Muscle of leg (tissue), 11 donors: ENCODE data around the gene PTDSS2. TPM values are rescaled to one million over a fixed set of nuclear protein-coding genes. Genes with fewer than 3 reads are reported as not detected.
A peak's percentile ranks its signal among the peaks of the same experiment; 100 is the strongest.

Source experiments
- DNase-seq: peaks from one replicate; pipeline ENCODE4 v3.0.0; 2013
- H3K27ac ChIP-seq: one replicate; pipeline ENCODE4 v1.5.1; 2013; ENCODE audit warnings: mild to moderate bottlenecking, low read length, control low read depth
- H3K27me3 ChIP-seq: one replicate; pipeline ENCODE4 v1.6.1; 2013; ENCODE audit warnings: low read length; ENCODE audit not compliant: control insufficient read depth, insufficient read depth
- H3K36me3 ChIP-seq: one replicate; pipeline ENCODE4 v1.6.1; 2013; ENCODE audit warnings: low read length; ENCODE audit not compliant: control insufficient read depth, insufficient read depth
- H3K4me1 ChIP-seq: one replicate; pipeline ENCODE4 v1.6.1; 2013; ENCODE audit warnings: low read length; ENCODE audit not compliant: control insufficient read depth, insufficient read depth
- H3K4me3 ChIP-seq: one replicate; pipeline ENCODE4 v1.5.1; 2013; ENCODE audit warnings: low read length, control low read depth
- H3K9me3 ChIP-seq: replicated peaks from 2 replicates; pipeline ENCODE4 v1.6.1; 2013; ENCODE audit warnings: low read depth, low read length; ENCODE audit not compliant: control insufficient read depth
- WGBS: methylation state at CpG from one replicate; pipeline ENCODE4 v1.1.5; 2013; ENCODE audit warnings: missing lambda C conversion rate; ENCODE audit not compliant: insufficient coverage; 5-methylcytosine and 5-hydroxymethylcytosine counted together
- polyA plus RNA-seq, 8 donors: library from polyadenylated mRNA; unstranded; fragments of 120-200 nt; gene quantifications; one replicate each; pipeline versions ENCODE4 v1.2.1 to v1.2.3, GENCODE V29; 2013; ENCODE audit warnings: inconsistent platforms in 1 of 8, low replicate concordance in 1 of 8; ENCODE audit not compliant: insufficient read length in 8 of 8, insufficient read depth in 1 of 8
- total RNA-seq: library from RNA; stranded (reverse); fragments of 120-200 nt; gene quantifications from one replicate; pipeline ENCODE4 v1.2.4, GENCODE V29; 2013

The PTDSS2 gene
- total and polyA plus RNA-seq, 9 donors, result 19.4 to 47.2 (median 29.9) TPM

- H3K4me1 ChIP-seq, result peaks cover 25% of the 10 kb centered on the region
- H3K9me3 ChIP-seq, result no peaks in the 10 kb centered on the region
- no peak overlapping the region for H3K4me3 ChIP-seq
- peaks cover 75% of the 10 kb centered on the region for H3K36me3 ChIP-seq
- H3K27me3 ChIP-seq, result no peaks in the 10 kb centered on the region
- DNase-seq, result no peak
- H3K27ac ChIP-seq, result no peak overlapping the region
- WGBS, result 95% methylated on average over 36 of the region's 39 CpGs
Measured at GRCh38 chr11:498297-499181, 48.5 kb downstream of the PTDSS2 start.

- H3K27ac ChIP-seq, result no peak overlapping the region
Measured at GRCh38 chr11:499201-500076, 49.4 kb downstream of the PTDSS2 start.

DNA sequence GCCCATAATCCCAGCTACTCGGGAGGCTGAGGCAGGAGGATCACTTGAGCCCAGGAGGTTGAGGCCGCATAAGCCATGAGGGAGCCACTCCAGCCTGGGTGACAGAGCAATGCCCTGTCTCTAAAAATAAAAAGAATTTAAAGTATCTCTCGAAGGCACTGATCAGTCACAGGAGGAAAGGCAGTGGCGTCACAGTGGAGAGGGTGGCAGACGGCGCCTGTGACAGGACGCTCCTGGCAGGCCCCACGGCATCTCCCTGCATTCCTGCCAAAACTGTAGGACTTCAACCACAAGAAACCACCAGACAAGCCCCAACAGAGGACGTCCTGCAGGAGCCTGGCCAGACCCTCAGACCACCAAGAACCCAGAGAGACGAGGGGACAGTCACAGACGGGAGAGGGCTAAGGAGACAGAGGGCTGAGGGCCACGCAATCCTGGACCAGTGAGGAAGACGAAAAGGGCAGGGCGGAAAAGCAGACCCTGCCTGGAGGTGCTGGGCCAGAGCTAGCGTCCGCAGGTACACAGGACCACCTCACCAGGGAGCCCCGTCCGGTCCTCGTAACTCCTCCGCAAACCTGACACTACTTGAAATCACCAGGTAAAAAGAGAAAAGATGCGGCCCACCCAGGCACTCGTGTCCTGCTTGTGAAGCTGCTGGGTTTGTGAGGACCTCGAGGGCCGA, 51.1 kb downstream of the PTDSS2 start:
- Histone ChIP-seq H3K4me3 (no peak overlapping the region), H3K27me3 (no peaks in the 10 kb centered on the region), H3K36me3 (peaks cover 58% of the 10 kb centered on the region), H3K9me3 (no peaks in the 10 kb centered on the region), H3K27ac (no peak overlapping the region), H3K4me1 (peaks cover 34% of the 10 kb centered on the region)
- WGBS, result 95% methylated on average over 17 of the region's 24 CpGs
- no peak for DNase-seq

More at GRCh38 chr11:499201-500076, 49.4 kb downstream of the PTDSS2 start:
- Histone ChIP-seq H3K4me1 (peaks cover 29% of the 10 kb centered on the region), H3K27me3 (no peaks in the 10 kb centered on the region), H3K9me3 (no peaks in the 10 kb centered on the region), H3K36me3 (peaks cover 70% of the 10 kb centered on the region), H3K4me3 (no peak overlapping the region)
- no peak for DNase-seq
- 88% methylated on average over 18 of the region's 24 CpGs for WGBS

DNA sequence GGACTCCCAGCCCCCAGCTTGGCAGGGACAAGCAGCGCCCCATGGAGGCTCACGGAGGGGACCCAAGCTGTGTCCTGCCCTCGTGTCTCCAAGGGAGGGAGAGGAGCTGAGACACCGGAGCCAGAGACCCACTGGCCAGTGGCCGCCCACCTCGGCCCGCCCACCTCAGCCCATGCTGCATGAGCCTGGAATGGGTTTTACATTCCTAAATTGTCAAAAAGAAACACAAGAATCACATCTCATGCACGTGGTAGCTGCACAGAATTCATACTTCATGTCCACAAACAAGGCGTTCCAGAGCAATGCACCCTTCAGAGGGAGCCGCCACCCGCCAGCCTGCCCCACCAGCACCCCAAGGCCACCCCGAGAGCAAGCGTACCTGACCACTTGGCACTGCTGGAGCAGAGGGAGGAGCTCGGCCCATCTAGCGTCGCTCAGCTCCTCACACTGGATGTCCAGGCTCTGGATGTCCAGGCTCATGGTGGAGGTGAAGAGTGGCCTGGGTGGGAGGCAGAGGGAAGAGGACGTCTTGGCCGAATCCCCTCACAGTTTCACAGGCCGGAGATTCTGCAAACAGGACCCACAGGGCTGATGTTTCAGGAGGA, 51.7 kb downstream of the PTDSS2 start:
- no peak for DNase-seq
- H3K36me3 ChIP-seq, result peaks cover 55% of the 10 kb centered on the region
- H3K9me3 ChIP-seq, result no peaks in the 10 kb centered on the region
- 81% methylated on average over 9 of the region's 19 CpGs for WGBS
- no peak overlapping the region for H3K4me3 ChIP-seq
- peaks cover 34% of the 10 kb centered on the region for H3K4me1 ChIP-seq
- H3K27me3 ChIP-seq, result no peaks in the 10 kb centered on the region
- no peak overlapping the region for H3K27ac ChIP-seq

DNA sequence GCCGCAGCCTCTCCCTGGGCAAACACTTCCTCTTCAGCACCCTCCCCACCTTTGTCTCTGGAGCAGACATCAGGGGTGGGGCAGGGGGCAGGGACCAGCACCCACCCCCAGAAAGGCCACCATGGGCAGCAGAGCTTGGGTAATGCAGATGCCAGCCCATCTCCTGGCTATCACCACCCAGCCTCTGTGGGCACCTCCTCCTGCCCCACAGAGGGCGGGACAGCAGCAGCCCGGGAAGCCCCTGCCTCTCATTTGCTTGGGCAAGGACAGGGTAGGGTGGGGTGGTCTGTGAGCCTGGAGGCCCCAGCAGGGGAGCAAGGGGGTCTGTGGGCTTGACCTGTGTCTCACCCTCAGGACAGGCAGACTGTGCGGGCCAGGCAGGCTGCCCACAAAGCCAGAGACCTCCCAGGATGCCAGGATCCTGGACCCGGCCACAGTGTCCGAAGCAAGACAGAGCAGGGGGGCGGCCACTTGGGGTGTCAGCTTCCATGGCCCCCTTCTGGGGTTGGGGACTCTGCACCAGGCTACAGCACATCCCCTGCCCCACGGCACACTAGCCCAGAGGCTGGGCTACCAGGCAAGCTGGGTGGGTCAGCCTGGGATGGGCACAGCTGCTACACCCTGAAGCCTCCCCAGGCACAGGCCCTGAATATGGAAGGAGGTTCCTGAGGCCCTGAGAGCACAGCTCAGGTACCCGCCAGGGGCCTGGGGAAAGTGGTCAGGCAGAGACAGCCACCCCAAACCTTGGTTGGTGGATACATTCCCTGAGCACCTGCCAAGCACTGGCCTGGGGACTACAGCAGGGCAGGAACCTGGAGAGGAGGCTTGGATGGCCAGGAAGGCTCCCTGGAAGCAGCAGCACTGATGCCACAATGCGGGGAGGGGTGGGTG, 52.5 kb downstream of the PTDSS2 start:
- 87% methylated on average over 7 of the region's 10 CpGs for WGBS
- DNase-seq, result no peak
- no peaks in the 10 kb centered on the region for H3K27me3 ChIP-seq
- H3K4me3 ChIP-seq, result no peak overlapping the region
- peaks cover 47% of the 10 kb centered on the region for H3K36me3 ChIP-seq
- H3K27ac ChIP-seq, result no peak overlapping the region
- H3K4me1 ChIP-seq, result peaks cover 35% of the 10 kb centered on the region
- no peaks in the 10 kb centered on the region for H3K9me3 ChIP-seq

DNA sequence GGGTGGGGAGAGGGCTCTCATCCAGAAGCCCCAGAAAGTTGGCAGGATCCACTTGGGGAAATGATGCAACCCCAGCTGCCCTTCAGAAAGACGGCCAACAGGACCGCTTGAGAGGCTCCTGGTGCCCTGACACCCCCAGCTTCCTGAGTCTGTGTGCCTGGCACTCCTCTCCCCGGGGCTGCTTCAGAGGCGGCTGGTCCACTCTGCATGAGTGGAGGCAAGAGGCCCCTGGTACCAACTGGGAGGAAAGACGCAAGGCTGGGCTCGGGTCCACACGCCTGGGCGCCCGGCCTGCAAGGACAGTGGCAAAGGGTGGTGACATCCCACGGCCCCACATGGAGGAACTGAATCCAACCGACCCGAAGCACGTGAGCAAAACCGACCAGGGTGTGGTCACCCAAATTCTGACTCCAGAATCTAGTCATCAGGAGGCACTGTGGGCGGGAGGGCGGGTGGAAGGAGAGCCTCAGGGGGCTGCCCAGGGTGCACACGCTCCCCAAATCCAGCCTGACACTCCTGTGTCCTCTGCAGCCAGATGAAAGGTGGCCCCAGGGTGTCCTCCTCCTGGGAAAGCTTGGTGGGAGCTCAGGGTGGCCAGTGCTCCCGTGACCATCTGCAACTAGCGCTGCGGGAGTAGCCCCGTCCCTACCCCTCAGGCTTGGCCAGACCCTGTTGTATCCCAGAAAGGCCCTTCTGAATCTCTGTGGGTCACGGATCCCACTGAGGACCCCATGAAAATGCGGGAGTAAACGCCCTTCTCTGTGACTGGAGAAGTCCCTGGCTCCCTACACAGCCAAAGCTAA, 53.3 kb downstream of the PTDSS2 start:
- H3K27ac ChIP-seq, result peak overlapping the region; percentile 65
- H3K4me3 ChIP-seq, result peak overlapping the region; percentile 53
- peaks cover 43% of the 10 kb centered on the region for H3K36me3 ChIP-seq
- H3K4me1 ChIP-seq, result peaks cover 42% of the 10 kb centered on the region
- H3K9me3 ChIP-seq, result no peaks in the 10 kb centered on the region
- DNase-seq, result peak; percentile 44
- H3K27me3 ChIP-seq, result no peaks in the 10 kb centered on the region
- 55% methylated on average over 13 of the region's 24 CpGs for WGBS

- H3K4me1 ChIP-seq, result peaks cover 42% of the 10 kb centered on the region
- H3K4me3 ChIP-seq, result peak overlapping the region; percentile 53
- WGBS, result 7% methylated on average over 70 of the region's 72 CpGs
- DNase-seq, result peak; percentile 87
- H3K36me3 ChIP-seq, result peaks cover 39% of the 10 kb centered on the region
- no peaks in the 10 kb centered on the region for H3K27me3 ChIP-seq
- peak overlapping the region; percentile 69 for H3K27ac ChIP-seq
- H3K9me3 ChIP-seq, result no peaks in the 10 kb centered on the region
Measured at GRCh38 chr11:504053-504993, 54.2 kb downstream of the PTDSS2 start.

DNA sequence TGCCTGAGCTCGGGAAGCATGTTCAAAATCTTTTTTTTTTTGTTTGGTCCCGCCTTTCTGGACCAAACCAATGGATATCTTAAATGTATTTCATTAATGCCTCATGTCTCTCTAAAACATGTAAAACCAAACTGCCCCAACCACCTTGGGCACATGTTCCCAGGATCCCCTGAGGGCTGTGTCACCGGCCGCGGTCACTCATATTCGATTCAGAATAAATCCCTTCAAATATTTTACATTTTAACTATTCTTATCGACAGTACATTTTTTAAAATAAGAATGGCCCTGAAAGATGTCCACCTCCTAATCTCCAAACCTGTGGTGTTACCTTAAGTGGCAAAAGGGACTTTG, 54.9 kb downstream of the PTDSS2 start:
- DNase-seq, result no peak
- no peaks in the 10 kb centered on the region for H3K9me3 ChIP-seq
- peak overlapping the region; percentile 69 for H3K27ac ChIP-seq
- 37% methylated on average over 5 of the region's 7 CpGs for WGBS
- no peak overlapping the region for H3K4me3 ChIP-seq
- no peaks in the 10 kb centered on the region for H3K27me3 ChIP-seq
- peaks cover 42% of the 10 kb centered on the region for H3K4me1 ChIP-seq
- H3K36me3 ChIP-seq, result peaks cover 36% of the 10 kb centered on the region
